ENCODE measurements around the gene DCXR. TPM values are rescaled to one million over a fixed set of nuclear protein-coding genes. Genes with fewer than 3 reads are reported as not detected.

Gene DCXR
- total RNA-seq, 2 experiments from 2014 or later, result 132 to 147 TPM

DNA sequence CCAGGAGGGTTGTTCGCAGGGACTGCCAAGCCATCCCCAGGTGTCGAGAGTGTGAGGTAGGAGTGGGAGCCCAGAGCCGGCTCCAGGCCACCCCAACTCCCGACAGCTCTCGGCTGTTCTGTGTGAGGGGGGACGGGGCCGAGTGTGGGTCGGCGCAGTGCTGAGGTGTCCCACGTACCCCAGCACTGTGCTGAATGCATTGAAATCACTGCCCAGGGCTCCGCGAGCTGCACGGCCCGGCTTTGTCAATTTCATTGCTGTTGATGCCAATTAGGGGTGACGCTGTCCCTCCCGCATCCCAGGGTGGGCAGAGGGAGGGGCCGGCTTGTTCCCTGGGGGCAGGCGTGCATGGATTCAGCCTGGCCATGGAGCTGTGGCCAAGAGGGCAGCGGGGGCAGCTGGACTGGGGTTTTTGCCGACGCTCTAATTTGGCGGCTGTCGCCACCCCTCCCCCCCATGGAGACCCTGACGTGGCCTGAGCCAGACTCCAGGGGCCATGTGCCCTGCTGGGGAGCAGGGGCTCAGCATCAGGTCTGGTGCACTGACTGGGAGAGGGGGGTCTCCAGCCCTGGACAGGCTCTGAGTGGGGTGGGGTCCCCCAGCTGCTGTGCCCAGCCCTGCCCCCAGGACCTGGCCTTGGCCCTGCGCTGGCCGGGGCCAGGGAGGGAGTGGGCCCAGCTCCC, 29.1 kb downstream of the DCXR start:
- POLR2A ChIA-PET, result no interaction called here

DNA sequence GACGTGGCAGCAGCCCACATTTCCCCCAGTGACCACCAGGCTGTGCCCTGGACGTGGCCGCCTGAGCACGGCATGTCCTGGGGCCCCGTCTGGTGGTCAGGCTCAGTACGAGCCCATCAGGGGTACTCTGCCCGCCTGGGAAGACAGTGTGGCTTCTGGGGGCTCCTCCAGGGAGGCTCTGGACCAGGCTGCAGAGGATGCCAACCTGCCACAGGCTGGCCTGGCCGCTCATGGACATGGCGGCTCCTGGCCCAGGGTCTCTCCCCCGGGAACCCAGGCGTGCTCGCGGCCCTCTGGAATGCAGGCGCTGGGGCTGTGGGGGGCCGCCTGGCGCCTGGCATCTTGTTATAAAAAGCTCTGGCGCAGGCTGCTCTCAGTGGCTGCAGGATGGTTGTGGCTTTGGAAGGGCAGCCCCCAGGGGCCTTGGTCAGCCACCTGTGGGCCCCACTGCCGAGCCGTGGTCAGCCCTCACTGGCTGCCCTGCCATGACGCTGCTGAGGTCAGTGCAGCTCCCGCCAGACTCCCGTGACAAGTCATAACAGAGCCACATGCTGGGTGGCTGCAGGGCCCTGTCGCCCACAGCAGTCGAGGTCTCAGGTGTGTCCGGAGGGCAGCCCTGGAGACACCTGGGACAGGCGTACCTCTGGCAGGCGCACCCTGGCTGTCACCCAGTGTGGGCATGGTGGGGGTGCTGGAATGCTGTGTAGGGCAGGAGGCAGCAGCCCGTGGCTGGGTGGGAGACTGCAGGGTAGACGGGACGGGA, 29.8 kb downstream of the DCXR start:
- ChIA-PET POLR2A (no interaction called here), CTCF (ENCODE audit: unreplicated experiment) (no interaction called here)
- no peak overlapping the region for H3K27ac ChIP-seq (ENCODE audit: low read depth, low read length, poor library complexity, severe bottlenecking)

More for the DNA sequence above, 29.1 kb downstream of the DCXR start:
- intact Hi-C loops (cut with micrococcal nuclease; ENCODE audit: unreplicated experiment), result no loop called here
- H3K27ac ChIP-seq (ENCODE audit: low read depth, low read length, poor library complexity, severe bottlenecking), result no peak overlapping the region
- DNase-seq (ENCODE audit: low spot score), result no peak
- H3K9me3 ChIP-seq (ENCODE audit: low read length), result no peaks in the 10 kb centered on the region
- TF ChIP-seq, protein P1, sequence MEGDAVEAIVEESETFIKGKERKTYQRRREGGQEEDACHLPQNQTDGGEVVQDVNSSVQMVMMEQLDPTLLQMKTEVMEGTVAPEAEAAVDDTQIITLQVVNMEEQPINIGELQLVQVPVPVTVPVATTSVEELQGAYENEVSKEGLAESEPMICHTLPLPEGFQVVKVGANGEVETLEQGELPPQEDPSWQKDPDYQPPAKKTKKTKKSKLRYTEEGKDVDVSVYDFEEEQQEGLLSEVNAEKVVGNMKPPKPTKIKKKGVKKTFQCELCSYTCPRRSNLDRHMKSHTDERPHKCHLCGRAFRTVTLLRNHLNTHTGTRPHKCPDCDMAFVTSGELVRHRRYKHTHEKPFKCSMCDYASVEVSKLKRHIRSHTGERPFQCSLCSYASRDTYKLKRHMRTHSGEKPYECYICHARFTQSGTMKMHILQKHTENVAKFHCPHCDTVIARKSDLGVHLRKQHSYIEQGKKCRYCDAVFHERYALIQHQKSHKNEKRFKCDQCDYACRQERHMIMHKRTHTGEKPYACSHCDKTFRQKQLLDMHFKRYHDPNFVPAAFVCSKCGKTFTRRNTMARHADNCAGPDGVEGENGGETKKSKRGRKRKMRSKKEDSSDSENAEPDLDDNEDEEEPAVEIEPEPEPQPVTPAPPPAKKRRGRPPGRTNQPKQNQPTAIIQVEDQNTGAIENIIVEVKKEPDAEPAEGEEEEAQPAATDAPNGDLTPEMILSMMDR (conservative IDR thresholded peaks at IDR 0.05; ENCODE audit: low read length), result no peak
- no peak for TF ChIP-seq EZH2phosphoT487 (IDR thresholded peaks at IDR 0.05; ENCODE audit: borderline replicate concordance, low read depth, low read length)
- H2AFZ ChIP-seq (ENCODE audit: low read length), result no peak overlapping the region
- H3K79me2 ChIP-seq (ENCODE audit: insufficient read depth, low read depth, low read length), result no peaks in the 10 kb centered on the region
- CTCF ChIA-PET (ENCODE audit: unreplicated experiment), result no interaction called here
- H4K20me1 ChIP-seq (ENCODE audit: insufficient read depth, low read length), result no peaks in the 10 kb centered on the region
- H3K4me3 ChIP-seq (ENCODE audit: low read depth, low read length, poor library complexity, severe bottlenecking), result no peak overlapping the region
- H3K4me2 ChIP-seq (ENCODE audit: low read length), result no peak overlapping the region
- H3K36me3 ChIP-seq (ENCODE audit: insufficient read depth, low read length), result no peaks in the 10 kb centered on the region
- no peaks in the 10 kb centered on the region for H3K4me1 ChIP-seq (ENCODE audit: insufficient read depth, low read length, poor library complexity, severe bottlenecking)
- BruUV-seq (replicated peaks), result no TSS peak
- no peaks in the 10 kb centered on the region for H3K9me2 ChIP-seq (ENCODE audit: insufficient read depth, low read length)

More for the DNA sequence above, 29.8 kb downstream of the DCXR start:
- no peaks in the 10 kb centered on the region for H3K36me3 ChIP-seq (ENCODE audit: insufficient read depth, low read length)
- no peaks in the 10 kb centered on the region for H3K9me2 ChIP-seq (ENCODE audit: insufficient read depth, low read length)
- no peaks in the 10 kb centered on the region for H4K20me1 ChIP-seq (ENCODE audit: insufficient read depth, low read length)
- no peaks in the 10 kb centered on the region for H3K4me1 ChIP-seq (ENCODE audit: insufficient read depth, low read length, poor library complexity, severe bottlenecking)
- H3K4me2 ChIP-seq (ENCODE audit: low read length), result no peak overlapping the region
- TF ChIP-seq EZH2phosphoT487 (IDR thresholded peaks at IDR 0.05; ENCODE audit: borderline replicate concordance, low read depth, low read length), result no peak
- TF ChIP-seq, protein P1 (conservative IDR thresholded peaks at IDR 0.05; ENCODE audit: low read length), result no peak
- intact Hi-C loops (cut with micrococcal nuclease; ENCODE audit: unreplicated experiment), result no loop called here
- no peak overlapping the region for H2AFZ ChIP-seq (ENCODE audit: low read length)
- no peaks in the 10 kb centered on the region for H3K79me2 ChIP-seq (ENCODE audit: insufficient read depth, low read depth, low read length)
- H3K9me3 ChIP-seq (ENCODE audit: low read length), result no peaks in the 10 kb centered on the region
- BruUV-seq (replicated peaks), result no TSS peak
- no peak for DNase-seq (ENCODE audit: low spot score)
- no peak overlapping the region for H3K4me3 ChIP-seq (ENCODE audit: low read depth, low read length, poor library complexity, severe bottlenecking)

Measured in OCI-LY7 (cell line).